Brain microvascular endothelial cell (primary cell): ENCODE results near the gene EEF1G.

Experiments
- DNase-seq: peaks from one replicate; pipeline ENCODE4 v3.0.0-alpha.2; 2020
- H3K27ac ChIP-seq: fragments of 250-450 bp; sonication (Bioruptor Pico); 2 replicates; pipeline ENCODE4 v1.5.1; 2020; ENCODE audit warnings: mild to moderate bottlenecking, moderate library complexity
- H3K27me3 ChIP-seq: fragments of 250-450 bp; sonication (Bioruptor Pico); replicated peaks from 2 replicates; pipeline ENCODE4 v1.5.1; 2020; ENCODE audit warnings: mild to moderate bottlenecking
- H3K36me3 ChIP-seq: fragments of 250-450 bp; sonication (Bioruptor Pico); replicated peaks from 2 replicates; pipeline ENCODE4 v1.5.1; 2020; ENCODE audit warnings: mild to moderate bottlenecking
- H3K4me3 ChIP-seq: 2 replicates; pipeline ENCODE4 v1.5.1; 2011; ENCODE audit warnings: low read depth, mild to moderate bottlenecking, control low read depth, low read length, moderate library complexity
- CTCF ChIP-seq: IDR thresholded peaks from 2 replicates; pipeline ENCODE4 v1.5.1; 2011; ENCODE audit warnings: low read depth, mild to moderate bottlenecking, moderate library complexity, low read length, control low read depth, inconsistent platforms; ENCODE audit errors: missing control alignments
- in situ Hi-C: cut with HindIII; loops from 2 replicates; pipeline ENCODE4 v1.10.0; 2017; ENCODE audit warnings: low sequenced_read_pairs, low pct_ligation_motif_present

Gene EEF1G

GRCh38 chr11:62542750-62543567 is 30.7 kb downstream of the EEF1G start:
- TF ChIP-seq CTCF: peak; percentile 99
- DNase-seq: peak; percentile 55

GRCh38 chr11:62542111-62542745 is 31.5 kb downstream of the EEF1G start:
- no peak for TF ChIP-seq CTCF
- in situ Hi-C loops: no loop called here
- Histone ChIP-seq H3K27me3 (no peaks in the 10 kb centered on the region), H3K36me3 (no peaks in the 10 kb centered on the region), H3K4me3 (peak overlapping the region; percentile 90), H3K27ac (peak overlapping the region; percentile 21)
- DNase-seq: no peak

More at GRCh38 chr11:62542750-62543567, 30.7 kb downstream of the EEF1G start:
- no peaks in the 10 kb centered on the region for H3K36me3 ChIP-seq
- no peaks in the 10 kb centered on the region for H3K27me3 ChIP-seq
- peak overlapping the region; percentile 21 for H3K27ac ChIP-seq
- in situ Hi-C loops: no loop called here
- H3K4me3 ChIP-seq: peak overlapping the region; percentile 90

- in situ Hi-C loops: no loop called here
- no peaks in the 10 kb centered on the region for H3K27me3 ChIP-seq
- no peak for DNase-seq
- no peak overlapping the region for H3K27ac ChIP-seq
- TF ChIP-seq CTCF: no peak
- H3K4me3 ChIP-seq: peak overlapping the region; percentile 3
- peaks cover 5% of the 10 kb centered on the region for H3K36me3 ChIP-seq
Observed at GRCh38 chr11:62540804-62541701, 32.6 kb downstream of the EEF1G start.

- in situ Hi-C loops: no loop called here
Observed at GRCh38 chr11:62539238-62539925, 34.3 kb downstream of the EEF1G start.

More at GRCh38 chr11:62539238-62539925, 34.3 kb downstream of the EEF1G start:
- Histone ChIP-seq H3K27ac (peak overlapping the region; percentile 17), H3K36me3 (peaks cover 21% of the 10 kb centered on the region), H3K27me3 (no peaks in the 10 kb centered on the region), H3K4me3 (peak overlapping the region; percentile 12)
- DNase-seq: peak; percentile 62
- no peak for TF ChIP-seq CTCF
